Measurements from ENCODE around the gene KCNK5. TPM values are rescaled to one million over a fixed set of nuclear protein-coding genes. Genes with fewer than 3 reads are reported as not detected.

The KCNK5 gene
- total and polyA plus RNA-seq, 2 donors (not counting 3 experiments of a cell fraction or from before 2014, with no cell fraction given) = not detected

GRCh38 chr6:39274903-39275302 is 45.6 kb upstream of the KCNK5 start:
- Histone ChIP-seq H3K79me2 (ENCODE audit: control insufficient read depth, insufficient read depth, low read length) (no peaks in the 10 kb centered on the region), H3K9me1 (replicated peaks; ENCODE audit: control insufficient read depth, extremely low read depth, insufficient read depth, low read length) (no peaks in the 10 kb centered on the region), H3K4me2 (ENCODE audit: insufficient read depth, low read length) (no peak overlapping the region), H3K27me3 (ENCODE audit: control insufficient read depth in 2 of 2, insufficient read depth in 2 of 2, low read length in 2 of 2) (no peaks in the 10 kb centered on the region), H2AFZ (ENCODE audit: low read depth, low read length) (no peak overlapping the region), H3K4me3 (replicated peaks in 1 of 3; ENCODE audit: insufficient read depth in 1 of 3, low read depth in 1 of 3, low read length in 3 of 3) (no peak overlapping the region), H3K27ac (ENCODE audit: insufficient read depth, low read depth, low read length) (no peak overlapping the region), H3K4me1 (ENCODE audit: control insufficient read depth, extremely low read depth, insufficient read depth, low read length) (no peaks in the 10 kb centered on the region), H3K9ac (replicated peaks; ENCODE audit: extremely low read depth, insufficient read depth, low read length) (no peak overlapping the region), H4K20me1 (replicated peaks; ENCODE audit: control insufficient read depth, extremely low read depth, insufficient read depth, low read length) (no peaks in the 10 kb centered on the region), H3K36me3 (ENCODE audit: control insufficient read depth in 2 of 2, extremely low read depth in 1 of 2, insufficient read depth in 2 of 2, low read length in 2 of 2) (no peaks in the 10 kb centered on the region), H3K9me3 (replicated peaks; ENCODE audit: control insufficient read depth, insufficient read depth, low read length) (no peaks in the 10 kb centered on the region)
- DNase-seq (ENCODE audit: low read depth, low spot score) (no peak), FAIRE-seq (no peak)
- intact Hi-C loops (cut with micrococcal nuclease) = no loop called here
- ChIA-PET CTCF (no interaction called here), POLR2A (no interaction called here)
- BruUV-seq (replicated peaks) = no TSS peak
- no peak for TF ChIP-seq POLR2A (IDR thresholded peaks at IDR 0.05; ENCODE audit: low read depth, low read length)
- no peak for TF ChIP-seq MYC (IDR thresholded peaks at IDR 0.05; ENCODE audit: low read depth, low read length)
- no peak for TF ChIP-seq POLR2AphosphoS5 (IDR thresholded peaks at IDR 0.05; ENCODE audit: insufficient read depth, low read depth, low read length)
- no peak for TF ChIP-seq GATA2 (IDR thresholded peaks at IDR 0.05; ENCODE audit: insufficient read depth, insufficient read length, low read depth, low read length)
- no peak for TF ChIP-seq FOS (IDR thresholded peaks at IDR 0.05; ENCODE audit: borderline replicate concordance, insufficient read depth, low read length)
- no peak for TF ChIP-seq CTCF (IDR thresholded peaks at IDR 0.05; ENCODE audit: extremely low read depth in 1 of 2, insufficient read depth in 1 of 2, low read depth in 1 of 2, low read length in 2 of 2)
- no peak for TF ChIP-seq EZH2 (IDR thresholded peaks at IDR 0.05; ENCODE audit: borderline replicate concordance, low read depth, low read length, severe bottlenecking)
- no peak for TF ChIP-seq JUN (IDR thresholded peaks at IDR 0.05; ENCODE audit: borderline replicate concordance, insufficient read depth, insufficient read length, low read depth)
- dilution Hi-C loops (cut with MboI; ENCODE audit: extremely low pct_ligation_motif_present, low sequenced_read_pairs) = no loop called here
